Mucosa of descending colon (tissue), 3 donors: ENCODE results near the gene ARMC12. TPM values are rescaled to one million over a fixed set of nuclear protein-coding genes. Genes with fewer than 3 reads are reported as not detected.
"Not testable (repeated sequence)": the region's sequence is repeated elsewhere in the genome, so short reads cannot be mapped to it uniquely, and the experiment has no call there.

Source experiments
- ATAC-seq: fragments of 200-7000 bp; cut with Tn5 transposase; one replicate; pipeline ENCODE4 v1.9.1; 2020; ENCODE audit warnings: mild to moderate bottlenecking, moderate library complexity
- DNase-seq, 3 donors: peaks; one replicate each; pipeline ENCODE4 v3.0.0-alpha.2; 2020
- H3K36me3 ChIP-seq: fragments of 200-600 bp; one replicate; pipeline ENCODE4 v1.8.0; 2021; ENCODE audit warnings: low read depth, mild to moderate bottlenecking
- H3K4me1 ChIP-seq: fragments of 200-600 bp; one replicate; pipeline ENCODE4 v1.8.0; 2021; ENCODE audit warnings: low read depth, mild to moderate bottlenecking
- H3K4me3 ChIP-seq: fragments of 200-600 bp; one replicate; pipeline ENCODE4 v1.8.0; 2021; ENCODE audit warnings: mild to moderate bottlenecking
- H3K9me3 ChIP-seq: fragments of 200-600 bp; one replicate; pipeline ENCODE4 v1.8.0; 2021; ENCODE audit warnings: mild to moderate bottlenecking
- intact Hi-C, 2 donors: fragments of 100-400 bp; cut with DNase I in 1 of 2; cut with micrococcal nuclease in 1 of 2; formaldehyde crosslinking; loops; one replicate each; pipeline versions ENCODE4 v1.11.0 to v1.11.1; 2022; cut with DNase I, micrococcal nuclease
- total RNA-seq, 3 donors: library from RNA; stranded (reverse); fragmentation: NEBNext Ultra II Directional in 2 of 3; extraction: Animal tissue kit (Norgen Biotek cat#: 25700) in 2 of 3; gene quantifications; one replicate each; pipeline versions ENCODE4 v1.2.1 to v1.2.4, GENCODE V29; 2021 to 2023
- TF ChIP-seq, protein P1 (sequence below): fragments of 200-600 bp; IDR thresholded peaks from one replicate; pipeline ENCODE4 v1.8.0; 2022; ENCODE audit warnings: antibody characterized with exemption, mild to moderate bottlenecking
- donor health status: DM: no; HTN: no; CAD: no; lungs with moderate emphysema.
- donor health status: DM: no; HTN: no; CAD: no.
- donor health status: DM: no; HTN: yes; CAD: no.

The ARMC12 gene
- total RNA-seq, 3 donors from 2014 or later: 0.31 to 0.55 (median 0.44) TPM

DNA sequence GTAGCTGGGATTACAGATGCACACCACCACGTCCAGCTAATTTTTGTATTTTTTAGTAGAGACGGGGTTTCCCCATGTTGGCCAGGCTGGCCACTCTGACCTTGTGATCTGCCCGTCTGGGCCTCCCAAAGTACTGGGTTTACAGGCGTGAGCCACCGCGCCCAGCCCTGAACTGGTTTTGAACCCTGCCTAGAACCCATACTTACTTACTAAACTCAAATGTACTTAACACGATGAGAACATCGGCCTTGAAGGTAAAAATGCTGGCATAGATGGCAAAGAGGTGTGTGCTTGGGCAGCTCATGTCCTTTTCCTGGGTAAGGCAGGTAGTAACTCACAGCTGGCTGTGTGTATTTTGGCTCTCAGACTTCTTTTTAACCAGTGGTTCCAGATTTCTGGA lies 3.2 kb upstream of the ARMC12 start:
- TF ChIP-seq, protein P1, sequence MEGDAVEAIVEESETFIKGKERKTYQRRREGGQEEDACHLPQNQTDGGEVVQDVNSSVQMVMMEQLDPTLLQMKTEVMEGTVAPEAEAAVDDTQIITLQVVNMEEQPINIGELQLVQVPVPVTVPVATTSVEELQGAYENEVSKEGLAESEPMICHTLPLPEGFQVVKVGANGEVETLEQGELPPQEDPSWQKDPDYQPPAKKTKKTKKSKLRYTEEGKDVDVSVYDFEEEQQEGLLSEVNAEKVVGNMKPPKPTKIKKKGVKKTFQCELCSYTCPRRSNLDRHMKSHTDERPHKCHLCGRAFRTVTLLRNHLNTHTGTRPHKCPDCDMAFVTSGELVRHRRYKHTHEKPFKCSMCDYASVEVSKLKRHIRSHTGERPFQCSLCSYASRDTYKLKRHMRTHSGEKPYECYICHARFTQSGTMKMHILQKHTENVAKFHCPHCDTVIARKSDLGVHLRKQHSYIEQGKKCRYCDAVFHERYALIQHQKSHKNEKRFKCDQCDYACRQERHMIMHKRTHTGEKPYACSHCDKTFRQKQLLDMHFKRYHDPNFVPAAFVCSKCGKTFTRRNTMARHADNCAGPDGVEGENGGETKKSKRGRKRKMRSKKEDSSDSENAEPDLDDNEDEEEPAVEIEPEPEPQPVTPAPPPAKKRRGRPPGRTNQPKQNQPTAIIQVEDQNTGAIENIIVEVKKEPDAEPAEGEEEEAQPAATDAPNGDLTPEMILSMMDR: no peak
- DNase-seq: peak in 2 of 3 donors; percentile 23 to 61
- H3K9me3 ChIP-seq: no peaks in the 10 kb centered on the region
- H3K4me1 ChIP-seq: peaks cover 56% of the 10 kb centered on the region
- ATAC-seq: no peak
- intact Hi-C loops: no loop called here
- H3K36me3 ChIP-seq: no peaks in the 10 kb centered on the region
- H3K4me3 ChIP-seq: no peak overlapping the region

DNA sequence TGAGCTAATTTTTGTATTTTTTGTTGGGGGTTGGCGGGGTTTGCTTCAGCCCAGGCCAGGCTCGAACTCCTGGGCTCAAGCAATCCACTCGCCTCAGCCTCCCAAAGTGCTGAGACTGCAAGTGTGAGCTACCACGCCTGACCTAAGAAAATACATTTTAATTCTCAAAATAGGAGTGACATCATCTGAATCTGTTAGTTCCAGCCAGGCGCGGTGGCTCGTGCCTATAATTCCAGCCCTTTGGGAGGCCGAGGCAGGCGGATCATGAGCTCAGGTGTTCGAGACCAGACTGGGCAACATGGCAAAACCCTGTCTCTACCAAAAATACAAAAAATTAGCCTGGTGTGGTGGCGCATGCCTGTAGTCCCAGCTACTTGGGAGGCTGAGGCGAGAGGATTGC lies 2.5 kb upstream of the ARMC12 start:
- intact Hi-C loops, H3K36me3 ChIP-seq: not testable (repeated sequence)
- H3K4me1 ChIP-seq: peaks cover 49% of the 10 kb centered on the region

DNA sequence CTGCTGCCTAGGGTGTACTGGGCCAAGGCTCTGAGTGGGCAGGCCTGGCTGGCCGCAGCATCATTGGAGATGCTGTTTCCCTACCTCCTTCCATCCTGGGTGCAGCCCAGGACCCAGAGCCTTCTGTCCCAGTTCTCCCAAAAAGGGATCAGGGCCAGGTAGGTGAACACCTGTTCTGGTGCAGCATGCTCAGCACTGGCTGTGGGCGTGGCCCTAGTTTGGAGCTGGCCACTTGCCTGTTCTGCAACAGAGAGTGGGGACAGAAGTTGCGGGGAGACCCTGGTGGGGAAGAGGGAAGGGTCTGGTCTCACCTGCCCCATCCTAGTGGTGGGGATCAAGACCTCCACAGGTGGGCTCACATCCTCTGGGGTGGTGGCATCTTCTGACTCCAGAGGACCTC lies 1.4 kb upstream of the ARMC12 start:
- Histone ChIP-seq H3K36me3 (no peaks in the 10 kb centered on the region), H3K4me1 (peaks cover 37% of the 10 kb centered on the region), H3K9me3 (no peaks in the 10 kb centered on the region), H3K4me3 (no peak overlapping the region)
- intact Hi-C loops: loop anchor here (5.0 kb wide), 3 partner anchors 48 to 213 kb away; partner anchors contain the start of gene FKBP5 (in 1 of the 2)
- DNase-seq (peak; percentile 50 to 69 (median 57)), ATAC-seq (no peak)
- TF ChIP-seq, protein P1: no peak

More for the DNA sequence above, 2.5 kb upstream of the ARMC12 start:
- DNase-seq, H3K9me3 ChIP-seq, ATAC-seq, H3K4me3 ChIP-seq: not testable (repeated sequence)

DNA sequence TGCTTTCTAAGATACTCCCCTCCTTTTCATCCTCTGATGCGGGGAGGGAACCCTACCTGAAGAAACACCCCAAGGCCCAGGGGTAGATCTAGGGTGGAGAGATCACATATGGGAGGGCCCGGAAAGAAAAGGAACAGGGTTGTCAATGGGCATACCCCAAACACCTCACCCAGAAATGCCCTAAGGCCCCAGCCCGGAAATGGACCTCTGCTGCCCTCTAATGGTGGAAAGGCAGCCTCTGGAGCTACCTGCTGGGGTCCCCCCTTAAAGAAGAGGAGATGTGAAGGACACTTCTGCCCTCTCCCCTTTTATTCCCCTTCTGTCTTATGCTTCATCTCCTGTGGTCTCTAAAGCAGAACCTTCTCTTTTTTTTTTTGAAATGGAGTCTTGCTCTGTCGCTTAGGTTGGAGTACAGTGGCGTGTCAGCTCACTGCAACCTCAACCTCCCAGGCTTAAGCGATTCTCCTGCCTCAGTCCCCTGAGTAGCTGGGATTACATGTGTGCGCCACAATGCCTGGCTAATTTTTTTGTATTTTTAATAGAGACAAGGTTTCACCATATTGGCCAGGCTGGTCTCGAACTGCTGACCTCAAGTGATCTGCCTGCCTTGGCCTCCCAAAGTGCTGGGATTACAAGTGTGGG lies 458 bp upstream of the ARMC12 start:
- ATAC-seq (peak; percentile 37), DNase-seq (peak; percentile 71 to 90 (median 85))
- Histone ChIP-seq H3K4me1 (peaks cover 28% of the 10 kb centered on the region), H3K4me3 (no peak overlapping the region), H3K36me3 (no peaks in the 10 kb centered on the region), H3K9me3 (no peaks in the 10 kb centered on the region)
- intact Hi-C loops: loop anchor here (2.0 to 5.0 kb wide), 4 partner anchors 49 to 214 kb away; partner anchors contain the start of gene FKBP5 (in 1 of the 2)
- TF ChIP-seq, protein P1: peak; percentile 87

DNA sequence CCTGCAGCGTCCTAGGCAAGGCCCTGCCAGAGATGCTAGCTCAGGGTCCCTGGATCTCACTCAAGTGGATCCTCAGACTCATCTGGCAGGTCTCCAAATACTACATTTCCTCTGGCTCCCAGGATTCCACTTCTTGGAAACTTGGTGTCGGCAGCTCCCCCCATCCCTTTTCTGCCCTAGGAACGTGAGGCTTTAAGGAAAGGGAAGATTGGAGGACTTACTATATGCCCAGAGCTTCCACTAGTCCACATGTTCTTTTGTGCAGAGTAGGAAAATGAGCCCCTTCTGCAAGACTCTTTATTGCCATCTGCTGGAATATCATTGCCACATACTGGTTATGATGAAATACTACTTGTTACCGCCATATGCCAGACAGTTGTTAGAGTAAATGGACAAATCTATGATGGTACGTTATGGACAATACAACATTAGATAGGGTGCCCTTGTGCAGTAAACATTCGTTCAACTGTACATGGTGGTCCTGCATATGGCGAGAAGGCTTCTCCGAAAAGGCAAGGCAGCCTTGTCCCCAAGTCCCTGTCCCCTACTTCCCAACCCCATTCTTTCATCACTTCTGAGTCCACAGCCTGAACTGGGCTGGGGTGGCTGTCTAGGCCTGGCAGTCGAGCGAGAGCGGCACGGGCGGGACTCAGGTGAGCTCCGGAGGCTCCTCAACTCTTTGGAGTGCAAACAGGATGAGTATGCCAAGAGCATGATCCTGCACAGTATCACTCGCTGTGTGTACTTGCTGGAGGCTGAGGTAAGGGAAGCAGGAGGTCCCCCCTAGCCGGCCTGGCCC lies 780 bp downstream of the ARMC12 start:
- intact Hi-C loops: loop anchor here (2.0 to 5.0 kb wide), 4 partner anchors 50 to 215 kb away; partner anchors contain the start of gene FKBP5 (in 1 of the 2)
- ATAC-seq (peak; percentile 76), DNase-seq (peak in 1 of 3 donors; percentile 37)
- H3K9me3 ChIP-seq: no peaks in the 10 kb centered on the region
- peaks cover 22% of the 10 kb centered on the region for H3K4me1 ChIP-seq
- no peaks in the 10 kb centered on the region for H3K36me3 ChIP-seq
- no peak overlapping the region for H3K4me3 ChIP-seq
- TF ChIP-seq, protein P1: peak; percentile 83
